ENCODE data around the gene PRTG. TPM values are rescaled to one million over a fixed set of nuclear protein-coding genes. Genes with fewer than 3 reads are reported as not detected.
"Not testable (repeated sequence)": the region's sequence is repeated elsewhere in the genome, so short reads cannot be mapped to it uniquely, and the experiment has no call there.

The PRTG gene
- total RNA-seq, 1 experiment from 2014 or later, result 3.6 TPM

- Mint-ChIP-seq H3K27ac (no peak overlapping the region), H3K9me3 (no peaks in the 10 kb centered on the region), H3K4me3 (no peak overlapping the region), H3K27me3 (ENCODE audit: low read depth) (peaks cover 81% of the 10 kb centered on the region), H3K36me3 (no peaks in the 10 kb centered on the region), H3K4me1 (peaks cover 7% of the 10 kb centered on the region)
- CTCF ChIA-PET, result interaction anchor here (1.5 kb wide), 1 partner anchor 40 kb away, joined by 5 read pairs; no protein-coding TSS in a partner anchor
- no peak for DNase-seq (ENCODE audit: low spot score)
- ATAC-seq, result no peak
- POLR2A ChIA-PET, result no interaction called here
- TF ChIP-seq, protein P1, sequence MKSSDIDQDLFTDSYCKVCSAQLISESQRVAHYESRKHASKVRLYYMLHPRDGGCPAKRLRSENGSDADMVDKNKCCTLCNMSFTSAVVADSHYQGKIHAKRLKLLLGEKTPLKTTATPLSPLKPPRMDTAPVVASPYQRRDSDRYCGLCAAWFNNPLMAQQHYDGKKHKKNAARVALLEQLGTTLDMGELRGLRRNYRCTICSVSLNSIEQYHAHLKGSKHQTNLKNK (CRISPR knock-in tag; IDR thresholded peaks at IDR 0.05), result no peak
Measured at GRCh38 chr15:55734641-55735040, 8.3 kb downstream of the PRTG start.

DNA sequence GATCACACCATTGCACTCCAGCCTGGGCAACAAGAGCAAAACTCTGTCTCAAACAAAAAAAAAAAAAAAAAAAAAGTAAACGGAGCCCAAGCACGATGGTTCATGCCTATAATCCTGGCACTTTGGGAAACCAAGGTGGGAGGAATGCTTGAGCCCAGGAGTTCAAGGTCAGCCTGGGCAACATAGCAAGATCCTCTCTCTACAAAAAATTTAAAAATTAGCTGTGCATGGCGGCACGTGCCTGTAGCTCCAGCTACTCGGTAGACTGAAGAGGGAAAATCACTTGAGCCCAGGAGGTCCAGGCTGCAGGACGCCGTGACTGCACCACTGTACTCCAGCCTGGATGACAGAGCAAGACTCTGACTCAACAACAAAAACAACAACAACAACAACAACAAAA, 9.5 kb downstream of the PRTG start:
- H3K27me3 Mint-ChIP-seq (ENCODE audit: low read depth), result peaks cover 92% of the 10 kb centered on the region
- H3K9me3 Mint-ChIP-seq; H3K36me3 Mint-ChIP-seq; H3K4me3 Mint-ChIP-seq; DNase-seq (ENCODE audit: low spot score); POLR2A ChIA-PET; ATAC-seq; H3K27ac Mint-ChIP-seq; CTCF ChIA-PET; H3K4me1 Mint-ChIP-seq: not testable (repeated sequence)

GRCh38 chr15:55721554-55722185, 21.3 kb downstream of the PRTG start:
- H3K27ac Mint-ChIP-seq, result no peak overlapping the region
- CTCF ChIA-PET, result no interaction called here
- peaks cover 23% of the 10 kb centered on the region for H3K9me3 Mint-ChIP-seq

DNA sequence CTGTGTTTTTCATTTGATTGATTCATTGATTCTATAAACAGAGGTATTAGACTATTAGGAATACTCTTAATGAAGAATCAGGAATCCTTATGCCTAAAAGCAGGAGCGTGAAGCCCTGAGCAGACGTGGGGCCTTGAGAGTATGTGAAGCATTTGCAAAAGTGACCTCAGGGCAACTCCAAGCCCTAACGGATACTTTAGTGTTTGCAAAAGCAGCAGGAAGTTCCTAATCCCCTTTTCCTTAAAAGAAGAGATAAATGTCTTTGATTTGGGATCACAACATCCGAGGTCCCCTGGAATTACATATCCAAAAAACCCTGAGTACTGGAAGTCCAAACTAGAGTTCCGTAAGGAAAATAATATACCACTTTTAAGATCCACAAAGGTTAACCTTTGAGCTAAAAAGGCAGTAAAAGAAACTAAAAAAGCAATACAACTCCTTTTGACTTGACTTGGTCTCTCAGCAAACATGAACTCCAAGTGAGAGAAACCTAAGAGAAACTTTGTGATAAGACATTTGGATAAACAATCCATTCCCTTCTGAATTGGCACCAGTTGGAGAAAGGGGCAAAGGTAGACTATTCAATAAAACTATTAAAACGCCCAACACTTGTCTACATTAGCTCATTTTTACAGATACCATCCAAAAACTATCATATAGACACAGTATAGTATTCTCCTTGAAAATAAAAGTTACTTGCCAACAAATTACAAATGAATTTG, 27.4 kb downstream of the PRTG start:
- H3K27me3 Mint-ChIP-seq (ENCODE audit: low read depth), result peaks cover 78% of the 10 kb centered on the region

More at GRCh38 chr15:55721554-55722185, 21.3 kb downstream of the PRTG start:
- TF ChIP-seq TEAD1 (CRISPR knock-in tag; IDR thresholded peaks at IDR 0.05) (0 out of 2 replicates have a peak, but pooled peaks have one; percentile 30), FOXK1 (CRISPR knock-in tag; IDR thresholded peaks at IDR 0.05) (no peak)
- peaks cover 87% of the 10 kb centered on the region for H3K27me3 Mint-ChIP-seq (ENCODE audit: low read depth)
- H3K4me1 Mint-ChIP-seq, result peaks cover 25% of the 10 kb centered on the region
- no peak for DNase-seq (ENCODE audit: low spot score)
- H3K36me3 Mint-ChIP-seq, result peaks cover 25% of the 10 kb centered on the region
- POLR2A ChIA-PET, result interaction anchor here (0.6 kb wide), 1 partner anchor 9 kb away, joined by 6 read pairs; no protein-coding TSS in a partner anchor
- no peak overlapping the region for H3K4me3 Mint-ChIP-seq
- ATAC-seq, result peak; percentile 84

GRCh38 chr15:55714064-55714463, 28.9 kb downstream of the PRTG start:
- ChIA-PET CTCF (no interaction called here), POLR2A (no interaction called here)
- H3K4me3 Mint-ChIP-seq, result no peak overlapping the region
- H3K27ac Mint-ChIP-seq, result no peak overlapping the region
- DNase-seq (ENCODE audit: low spot score) (no peak), ATAC-seq (no peak)
- H3K36me3 Mint-ChIP-seq, result peaks cover 14% of the 10 kb centered on the region
- TF ChIP-seq JUN (CRISPR knock-in tag; IDR thresholded peaks at IDR 0.05) (no peak), FOXP4 (CRISPR knock-in tag; IDR thresholded peaks at IDR 0.05) (no peak), CBFB (CRISPR knock-in tag; IDR thresholded peaks at IDR 0.05; ENCODE audit: low read depth) (no peak), ZNF317 (CRISPR knock-in tag; IDR thresholded peaks at IDR 0.05; ENCODE audit: borderline replicate concordance, low read depth) (no peak), ZNF121 (CRISPR knock-in tag; IDR thresholded peaks at IDR 0.05) (peak; percentile 59; the same call in 1 of the 2 replicates), CREB1 (CRISPR knock-in tag; IDR thresholded peaks at IDR 0.05) (no peak)
- TF ChIP-seq, protein P2, sequence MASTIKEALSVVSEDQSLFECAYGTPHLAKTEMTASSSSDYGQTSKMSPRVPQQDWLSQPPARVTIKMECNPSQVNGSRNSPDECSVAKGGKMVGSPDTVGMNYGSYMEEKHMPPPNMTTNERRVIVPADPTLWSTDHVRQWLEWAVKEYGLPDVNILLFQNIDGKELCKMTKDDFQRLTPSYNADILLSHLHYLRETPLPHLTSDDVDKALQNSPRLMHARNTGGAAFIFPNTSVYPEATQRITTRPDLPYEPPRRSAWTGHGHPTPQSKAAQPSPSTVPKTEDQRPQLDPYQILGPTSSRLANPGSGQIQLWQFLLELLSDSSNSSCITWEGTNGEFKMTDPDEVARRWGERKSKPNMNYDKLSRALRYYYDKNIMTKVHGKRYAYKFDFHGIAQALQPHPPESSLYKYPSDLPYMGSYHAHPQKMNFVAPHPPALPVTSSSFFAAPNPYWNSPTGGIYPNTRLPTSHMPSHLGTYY (CRISPR knock-in tag; IDR thresholded peaks at IDR 0.05), result no peak
- H3K9me3 Mint-ChIP-seq, result peaks cover 15% of the 10 kb centered on the region
- peaks cover 65% of the 10 kb centered on the region for H3K27me3 Mint-ChIP-seq (ENCODE audit: low read depth)
- H3K4me1 Mint-ChIP-seq, result peaks cover 28% of the 10 kb centered on the region

More for the DNA sequence above, 27.4 kb downstream of the PRTG start:
- peaks cover 15% of the 10 kb centered on the region for H3K9me3 Mint-ChIP-seq
- TF ChIP-seq NFYB (CRISPR knock-in tag; conservative IDR thresholded peaks at IDR 0.05; ENCODE audit: low read depth) (no peak), TEAD1 (CRISPR knock-in tag; IDR thresholded peaks at IDR 0.05) (peak; percentile 46; the same call in 1 of the 2 replicates), ETV6 (CRISPR knock-in tag; IDR thresholded peaks at IDR 0.05) (peak; percentile 59)
- H3K4me1 Mint-ChIP-seq, result peaks cover 31% of the 10 kb centered on the region
- POLR2A ChIA-PET, result no interaction called here
- 0 out of 2 replicates have a peak overlapping the region, but pooled peaks have one; percentile 28 for H3K4me3 Mint-ChIP-seq
- DNase-seq (ENCODE audit: low spot score) (peak; percentile 22), ATAC-seq (peak; percentile 93)
- H3K27ac Mint-ChIP-seq, result no peak overlapping the region; the same call in 1 of the 2 replicates
- CTCF ChIA-PET, result interaction anchor here (1.7 kb wide), 1 partner anchor 59 kb away, joined by 6 read pairs; no protein-coding TSS in a partner anchor
- peaks cover 20% of the 10 kb centered on the region for H3K36me3 Mint-ChIP-seq

Measured in WTC11 (cell line).